ENCODE data around the gene ZBTB4. TPM values are rescaled to one million over a fixed set of nuclear protein-coding genes. Genes with fewer than 3 reads are reported as not detected.

Gene ZBTB4
- total and polyA plus RNA-seq, 9 of the 15 experiments (the other 6 are each of a cell fraction or from before 2014, with no cell fraction given), result 0.92 to 6.9 (median 3.3) TPM

DNA sequence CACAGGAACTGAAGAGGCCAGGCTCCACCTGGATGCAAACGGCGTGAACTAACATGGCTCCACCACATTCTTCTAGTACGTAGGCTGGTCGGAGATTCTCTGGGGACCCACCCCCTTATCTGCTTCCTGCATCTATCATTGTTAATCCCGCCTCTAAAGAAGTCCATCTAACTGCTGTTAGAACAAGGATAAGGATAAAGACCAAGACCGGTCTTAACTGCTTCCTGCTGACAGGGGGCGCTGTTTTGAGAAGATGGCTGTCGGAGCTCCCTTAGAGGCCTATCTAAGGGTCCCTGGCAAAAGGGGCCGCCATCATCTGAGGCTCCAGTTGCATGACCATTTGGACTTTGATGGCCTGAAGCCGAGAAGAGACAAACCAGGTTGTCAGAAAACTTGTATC is 43.6 kb upstream of the ZBTB4 start (continued):
- TF ChIP-seq CHD7 (IDR thresholded peaks at IDR 0.05; ENCODE audit: low read depth, low read length), result no peak
- no peak for TF ChIP-seq MTA3 (IDR thresholded peaks at IDR 0.05; ENCODE audit: borderline replicate concordance)
- TF ChIP-seq, protein P1, sequence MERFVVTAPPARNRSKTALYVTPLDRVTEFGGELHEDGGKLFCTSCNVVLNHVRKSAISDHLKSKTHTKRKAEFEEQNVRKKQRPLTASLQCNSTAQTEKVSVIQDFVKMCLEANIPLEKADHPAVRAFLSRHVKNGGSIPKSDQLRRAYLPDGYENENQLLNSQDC (CRISPR knock-in tag; IDR thresholded peaks at IDR 0.05), result no peak
- no peak for TF ChIP-seq MAFK (IDR thresholded peaks at IDR 0.05; ENCODE audit: low read length)
- no peak for TF ChIP-seq ADNP (tag; IDR thresholded peaks at IDR 0.05)
- TF ChIP-seq CTBP1 (IDR thresholded peaks at IDR 0.05; ENCODE audit: borderline replicate concordance), result peak; percentile 21; the same call in 1 of the 2 replicates
- peak; percentile 18; the same call in 1 of the 2 replicates for TF ChIP-seq REST (IDR thresholded peaks at IDR 0.05; ENCODE audit: borderline replicate concordance)
- TF ChIP-seq REST (CRISPR knock-in tag; IDR thresholded peaks at IDR 0.05; ENCODE audit: low read depth), result no peak
- no peak for TF ChIP-seq GATAD2B (IDR thresholded peaks at IDR 0.05; ENCODE audit: borderline replicate concordance)
